ENCODE results near the gene SLC2A14.
"Not testable (repeated sequence)": the region's sequence is repeated elsewhere in the genome, so short reads cannot be mapped to it uniquely, and the experiment has no call there.

SLC2A14 gene

GRCh38 chr12:7835766-7836165 lies 36.9 kb downstream of the SLC2A14 start:
- TF ChIP-seq JUND (IDR thresholded peaks at IDR 0.05; ENCODE audit: low read depth) = no peak
- no peak for DNase-seq (ENCODE audit: low read depth in 1 of 2, low spot score in 1 of 2)
- in situ Hi-C loops (cut with HindIII; ENCODE audit: low pct_unique_long_range_greater_than_20kb, low sequenced_read_pairs) = no loop called here

GRCh38 chr12:7835116-7835515 lies 37.6 kb downstream of the SLC2A14 start:
- DNase-seq (ENCODE audit: low read depth in 1 of 2, low spot score in 1 of 2) = no peak
- no peak for TF ChIP-seq JUND (IDR thresholded peaks at IDR 0.05; ENCODE audit: low read depth)
- in situ Hi-C loops (cut with HindIII; ENCODE audit: low pct_unique_long_range_greater_than_20kb, low sequenced_read_pairs) = no loop called here

GRCh38 chr12:7834701-7835100 lies 38.0 kb downstream of the SLC2A14 start:
- no peak for TF ChIP-seq JUND (IDR thresholded peaks at IDR 0.05; ENCODE audit: low read depth)
- in situ Hi-C loops (cut with HindIII; ENCODE audit: low pct_unique_long_range_greater_than_20kb, low sequenced_read_pairs) = no loop called here
- peak in 1 of 2 experiments; percentile 1 for DNase-seq (ENCODE audit: low read depth in 1 of 2, low spot score in 1 of 2)

GRCh38 chr12:7833831-7834230 lies 38.9 kb downstream of the SLC2A14 start:
- TF ChIP-seq JUND (IDR thresholded peaks at IDR 0.05; ENCODE audit: low read depth) = no peak
- DNase-seq (ENCODE audit: low read depth in 1 of 2, low spot score in 1 of 2) = no peak
- in situ Hi-C loops (cut with HindIII; ENCODE audit: low pct_unique_long_range_greater_than_20kb, low sequenced_read_pairs) = no loop called here

GRCh38 chr12:7833201-7833600 lies 39.5 kb downstream of the SLC2A14 start:
- in situ Hi-C loops (cut with HindIII; ENCODE audit: low pct_unique_long_range_greater_than_20kb, low sequenced_read_pairs); DNase-seq (ENCODE audit: low read depth in 1 of 2, low spot score in 1 of 2): not testable (repeated sequence)

GRCh38 chr12:7832059-7832696 lies 40.5 kb downstream of the SLC2A14 start:
- TF ChIP-seq JUND (IDR thresholded peaks at IDR 0.05; ENCODE audit: low read depth) = no peak
- in situ Hi-C loops (cut with HindIII; ENCODE audit: low pct_unique_long_range_greater_than_20kb, low sequenced_read_pairs) = no loop called here

GRCh38 chr12:7829737-7830136 lies 43.0 kb downstream of the SLC2A14 start:
- DNase-seq (ENCODE audit: low read depth in 1 of 2, low spot score in 1 of 2); in situ Hi-C loops (cut with HindIII; ENCODE audit: low pct_unique_long_range_greater_than_20kb, low sequenced_read_pairs): not testable (repeated sequence)

More at GRCh38 chr12:7832059-7832696, 40.5 kb downstream of the SLC2A14 start:
- peak; percentile 6 to 54 for DNase-seq (ENCODE audit: low read depth in 1 of 2, low spot score in 1 of 2)

- in situ Hi-C loops (cut with HindIII; ENCODE audit: low pct_unique_long_range_greater_than_20kb, low sequenced_read_pairs) = not testable (repeated sequence)
- peak in 1 of 2 experiments; percentile 33 for DNase-seq (ENCODE audit: low read depth in 1 of 2, low spot score in 1 of 2)
Measured at GRCh38 chr12:7825754-7826153, 47.0 kb downstream of the SLC2A14 start.

- no peak for TF ChIP-seq JUND (IDR thresholded peaks at IDR 0.05; ENCODE audit: low read depth)
- peak; percentile 6 to 59 for DNase-seq (ENCODE audit: low read depth in 1 of 2, low spot score in 1 of 2)
- in situ Hi-C loops (cut with HindIII; ENCODE audit: low pct_unique_long_range_greater_than_20kb, low sequenced_read_pairs) = no loop called here
Measured at GRCh38 chr12:7806863-7807487, 65.7 kb downstream of the SLC2A14 start.

- DNase-seq (ENCODE audit: low read depth in 1 of 2, low spot score in 1 of 2); in situ Hi-C loops (cut with HindIII; ENCODE audit: low pct_unique_long_range_greater_than_20kb, low sequenced_read_pairs): not testable (repeated sequence)
Measured at GRCh38 chr12:7806319-7806718, 66.4 kb downstream of the SLC2A14 start.

- in situ Hi-C loops (cut with HindIII; ENCODE audit: low pct_unique_long_range_greater_than_20kb, low sequenced_read_pairs) = no loop called here
- no peak for DNase-seq (ENCODE audit: low read depth in 1 of 2, low spot score in 1 of 2)
- TF ChIP-seq JUND (IDR thresholded peaks at IDR 0.05; ENCODE audit: low read depth) = no peak
Measured at GRCh38 chr12:7801460-7801859, 71.3 kb downstream of the SLC2A14 start.

GRCh38 chr12:7798750-7799308 lies 73.9 kb downstream of the SLC2A14 start:
- DNase-seq (ENCODE audit: low read depth in 1 of 2, low spot score in 1 of 2); in situ Hi-C loops (cut with HindIII; ENCODE audit: low pct_unique_long_range_greater_than_20kb, low sequenced_read_pairs): not testable (repeated sequence)

GRCh38 chr12:7797698-7798398 lies 74.9 kb downstream of the SLC2A14 start:
- DNase-seq (ENCODE audit: low read depth in 1 of 2, low spot score in 1 of 2) = no peak
- in situ Hi-C loops (cut with HindIII; ENCODE audit: low pct_unique_long_range_greater_than_20kb, low sequenced_read_pairs) = no loop called here
- TF ChIP-seq JUND (IDR thresholded peaks at IDR 0.05; ENCODE audit: low read depth) = no peak

GRCh38 chr12:7797269-7797668 lies 75.4 kb downstream of the SLC2A14 start:
- DNase-seq (ENCODE audit: low read depth in 1 of 2, low spot score in 1 of 2); in situ Hi-C loops (cut with HindIII; ENCODE audit: low pct_unique_long_range_greater_than_20kb, low sequenced_read_pairs): not testable (repeated sequence)

All from T47D (cell line).